Measurements from ENCODE around the gene KLB.

- TF ChIP-seq CTCF (conservative IDR thresholded peaks at IDR 0.05; ENCODE audit: low read length) (no peak), EZH2phosphoT487 (IDR thresholded peaks at IDR 0.05; ENCODE audit: borderline replicate concordance) (no peak)
Observed at GRCh38 chr4:39494354-39494753, 87.6 kb downstream of the KLB start.

Data from Loucy (cell line).